ENCODE measurements around the gene EXOC2. TPM values are rescaled to one million over a fixed set of nuclear protein-coding genes. Genes with fewer than 3 reads are reported as not detected.
A peak's percentile ranks its signal among the peaks of the same experiment; 100 is the strongest.

Gene EXOC2
- total RNA-seq, 1 donor from 2014 or later, result 13.3 TPM

DNA sequence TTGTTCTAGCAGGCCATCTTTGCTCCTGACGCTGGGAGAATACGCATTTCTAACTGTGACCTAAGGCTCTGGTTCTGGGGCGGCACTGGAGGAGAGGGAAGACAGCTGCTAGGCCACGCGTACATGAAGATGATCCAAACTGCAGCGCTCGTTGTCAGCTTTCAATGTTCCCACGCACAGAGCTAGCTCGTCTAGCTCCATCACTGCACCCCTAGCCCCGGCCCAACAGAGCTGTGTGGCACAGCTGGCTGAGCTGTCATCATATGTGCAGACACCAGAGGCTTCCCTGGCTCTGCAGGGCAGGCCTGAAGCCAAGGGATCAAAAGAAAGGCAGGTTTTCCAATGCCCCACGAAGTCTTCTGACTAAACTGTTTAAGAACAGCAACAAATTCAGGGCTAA, 176.7 kb downstream of the EXOC2 start:
- no peak for ATAC-seq
- DNase-seq (ENCODE audit: missing footprints), result no peak
- intact Hi-C loops (cut with DNase I), result no loop called here

DNA sequence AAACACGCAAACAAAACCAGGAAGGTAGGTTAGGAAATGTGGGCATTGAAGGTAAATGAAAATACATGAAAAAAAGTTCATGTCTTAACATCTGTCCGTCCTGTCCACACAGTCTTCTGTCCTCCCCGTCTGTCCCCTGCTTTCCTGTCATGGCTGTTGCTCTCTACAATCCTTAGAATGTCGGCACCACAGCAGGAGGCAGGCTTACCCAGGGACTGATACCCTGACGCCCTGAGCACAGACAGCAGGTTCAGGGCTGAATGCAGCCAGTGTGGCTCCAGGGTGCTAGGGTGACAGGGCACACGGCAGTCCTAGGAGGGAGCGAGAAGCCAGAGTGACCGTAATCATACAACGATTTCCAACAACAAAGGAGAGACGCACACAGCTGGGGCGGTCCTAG, 177.7 kb downstream of the EXOC2 start:
- no peak for ATAC-seq
- intact Hi-C loops (cut with DNase I), result no loop called here
- DNase-seq (ENCODE audit: missing footprints), result no peak

- ATAC-seq (no peak), DNase-seq (ENCODE audit: missing footprints) (no peak)
- intact Hi-C loops (cut with DNase I), result no loop called here
These were observed 178.5 kb downstream of the EXOC2 start for GRCh38 chr6:514396-514978.

- no peak for DNase-seq (ENCODE audit: missing footprints)
- intact Hi-C loops (cut with DNase I), result no loop called here
- no peak for ATAC-seq
These were observed 179.0 kb downstream of the EXOC2 start for GRCh38 chr6:513961-514360.

DNA sequence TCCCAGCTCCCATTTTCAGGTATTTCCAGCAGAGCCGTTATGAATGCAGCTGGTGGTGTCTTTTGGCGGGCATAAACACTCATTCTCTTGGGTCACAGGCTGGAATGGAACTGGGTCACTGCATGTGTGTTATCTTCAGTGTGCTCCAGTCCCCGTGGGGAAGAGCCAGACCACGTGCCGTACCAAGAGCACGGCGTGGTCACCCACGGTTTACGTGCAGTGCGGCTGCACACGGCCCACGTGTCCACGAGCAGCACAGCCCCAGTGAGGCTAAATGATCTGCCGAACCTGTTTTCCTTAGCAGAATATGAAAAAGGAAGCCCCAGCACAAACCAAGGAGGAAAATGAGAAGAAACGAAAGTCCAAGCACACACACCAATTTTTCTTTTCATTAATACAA, 179.9 kb downstream of the EXOC2 start:
- no peak for DNase-seq (ENCODE audit: missing footprints)
- intact Hi-C loops (cut with DNase I), result no loop called here
- no peak for ATAC-seq

DNA sequence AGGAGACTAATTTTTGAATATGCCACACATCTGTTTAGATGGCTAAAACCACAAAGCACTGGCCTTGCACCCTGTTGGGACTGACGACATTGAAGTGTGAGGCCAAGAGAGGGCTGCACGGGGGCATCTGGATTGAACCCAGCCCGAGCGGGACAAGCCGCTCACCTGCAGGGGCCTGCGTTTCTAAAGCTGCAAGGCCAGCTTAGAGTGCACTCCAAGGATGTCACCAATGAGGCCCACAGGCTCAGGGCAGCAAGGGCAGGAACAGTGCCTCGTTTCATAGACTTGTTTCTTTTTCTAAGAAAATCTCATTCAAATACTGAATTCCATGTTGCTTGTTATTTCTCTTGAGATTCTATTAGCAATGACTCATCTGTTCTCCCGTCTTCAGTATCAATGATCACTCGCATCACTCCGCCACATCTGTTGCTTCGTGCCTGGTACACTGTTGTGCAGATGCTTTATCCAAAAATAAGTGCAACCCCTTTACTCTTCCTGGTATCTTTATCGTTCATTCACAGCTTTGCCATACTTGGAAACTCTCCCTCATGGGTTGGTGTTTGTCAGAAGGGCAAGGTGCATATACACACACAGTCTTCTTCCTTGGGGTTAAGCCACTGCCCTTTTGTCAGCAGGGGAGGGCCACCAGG, 181.3 kb downstream of the EXOC2 start:
- intact Hi-C loops (cut with DNase I), result no loop called here
- ATAC-seq (no peak), DNase-seq (ENCODE audit: missing footprints) (no peak)

DNA sequence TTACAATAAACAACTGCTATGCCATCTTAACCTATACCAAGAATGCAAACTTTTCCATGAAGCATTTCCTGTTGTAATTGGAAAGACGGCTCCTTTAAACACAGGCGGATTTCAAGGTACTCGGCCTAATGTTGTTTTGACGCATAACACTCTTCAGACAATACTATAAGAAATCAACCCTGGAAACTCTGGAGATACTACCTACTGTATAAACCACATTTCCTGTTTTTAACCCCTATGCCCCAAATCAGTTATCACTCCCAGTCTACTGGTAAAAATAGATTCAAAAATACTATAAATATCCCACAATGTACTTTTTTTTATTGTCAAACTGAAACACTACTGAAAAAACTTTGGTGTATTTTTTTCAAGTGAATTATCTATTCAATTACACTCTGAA, 183.3 kb downstream of the EXOC2 start:
- intact Hi-C loops (cut with DNase I), result no loop called here
- ATAC-seq (no peak), DNase-seq (ENCODE audit: missing footprints) (no peak)

- DNase-seq (ENCODE audit: missing footprints) (no peak), ATAC-seq (no peak)
- intact Hi-C loops (cut with DNase I), result no loop called here
These were observed 184.3 kb downstream of the EXOC2 start for GRCh38 chr6:508614-509013.

- DNase-seq (ENCODE audit: missing footprints) (no peak), ATAC-seq (no peak)
- intact Hi-C loops (cut with DNase I), result no loop called here
These were observed 184.9 kb downstream of the EXOC2 start for GRCh38 chr6:508006-508405.

DNA sequence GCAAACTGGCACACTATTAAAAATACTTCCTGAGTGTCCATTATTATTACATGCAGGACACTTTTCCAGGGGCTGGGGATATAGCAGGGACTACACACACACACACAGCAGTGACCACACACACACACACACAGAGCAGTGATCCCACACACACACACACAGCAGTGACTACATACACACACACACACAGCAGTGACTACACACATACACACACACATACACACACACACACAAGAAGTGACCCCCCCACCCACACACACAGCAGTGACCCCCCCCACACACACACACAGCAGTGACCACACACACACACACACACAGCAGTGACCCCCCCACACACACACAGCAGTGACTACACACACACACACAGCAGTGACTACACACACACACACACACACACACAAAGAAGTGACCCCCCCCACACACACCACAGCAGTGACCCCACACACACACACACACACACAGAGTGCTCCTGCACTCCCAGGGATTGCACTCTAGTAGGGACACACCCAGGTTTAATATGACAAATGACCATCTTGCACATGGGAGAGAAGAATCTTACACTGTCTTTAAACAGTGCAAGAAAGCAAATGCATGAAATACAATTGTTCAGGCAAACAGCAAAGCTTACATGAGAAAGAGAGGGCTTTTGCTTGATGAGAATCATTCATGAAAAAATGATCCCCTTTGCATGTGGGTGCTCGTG, 185.9 kb downstream of the EXOC2 start:
- DNase-seq (ENCODE audit: missing footprints) (no peak), ATAC-seq (no peak)
- intact Hi-C loops (cut with DNase I), result no loop called here

- DNase-seq (ENCODE audit: missing footprints), result no peak
- intact Hi-C loops (cut with DNase I), result no loop called here
- no peak for ATAC-seq
These were observed 186.4 kb downstream of the EXOC2 start for GRCh38 chr6:506508-506907.

GRCh38 chr6:505374-505773, 187.6 kb downstream of the EXOC2 start:
- DNase-seq (ENCODE audit: missing footprints), result no peak
- ATAC-seq, result no peak

DNA sequence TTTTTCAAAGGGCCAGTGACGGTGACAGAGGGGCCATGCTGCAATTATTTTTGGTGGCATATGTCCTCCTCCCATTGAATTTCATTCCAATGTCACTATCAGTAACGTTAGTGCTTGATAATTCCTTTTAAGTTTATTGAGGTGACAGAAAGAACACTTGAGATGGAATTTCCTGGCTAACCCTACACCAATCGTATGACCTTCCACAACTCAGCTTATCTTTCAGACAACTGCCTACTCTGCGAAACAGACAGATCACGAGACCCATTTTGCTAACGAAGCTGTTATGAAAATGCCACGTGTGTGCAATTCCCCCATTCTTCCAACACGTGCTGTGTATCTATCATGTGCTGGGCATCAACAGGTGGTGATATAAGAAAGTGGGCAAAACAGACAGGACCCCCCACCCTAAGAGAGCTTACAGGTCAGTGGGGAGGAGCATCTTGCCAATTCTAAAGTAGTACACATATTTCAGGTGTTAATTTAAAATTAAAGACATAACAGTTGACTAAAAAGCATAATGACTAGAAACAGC, 188.4 kb downstream of the EXOC2 start:
- peak; percentile 54 for ATAC-seq
- intact Hi-C loops (cut with DNase I), result no loop called here
- no peak for DNase-seq (ENCODE audit: missing footprints)

More at GRCh38 chr6:505374-505773, 187.6 kb downstream of the EXOC2 start:
- intact Hi-C loops (cut with DNase I), result no loop called here

DNA sequence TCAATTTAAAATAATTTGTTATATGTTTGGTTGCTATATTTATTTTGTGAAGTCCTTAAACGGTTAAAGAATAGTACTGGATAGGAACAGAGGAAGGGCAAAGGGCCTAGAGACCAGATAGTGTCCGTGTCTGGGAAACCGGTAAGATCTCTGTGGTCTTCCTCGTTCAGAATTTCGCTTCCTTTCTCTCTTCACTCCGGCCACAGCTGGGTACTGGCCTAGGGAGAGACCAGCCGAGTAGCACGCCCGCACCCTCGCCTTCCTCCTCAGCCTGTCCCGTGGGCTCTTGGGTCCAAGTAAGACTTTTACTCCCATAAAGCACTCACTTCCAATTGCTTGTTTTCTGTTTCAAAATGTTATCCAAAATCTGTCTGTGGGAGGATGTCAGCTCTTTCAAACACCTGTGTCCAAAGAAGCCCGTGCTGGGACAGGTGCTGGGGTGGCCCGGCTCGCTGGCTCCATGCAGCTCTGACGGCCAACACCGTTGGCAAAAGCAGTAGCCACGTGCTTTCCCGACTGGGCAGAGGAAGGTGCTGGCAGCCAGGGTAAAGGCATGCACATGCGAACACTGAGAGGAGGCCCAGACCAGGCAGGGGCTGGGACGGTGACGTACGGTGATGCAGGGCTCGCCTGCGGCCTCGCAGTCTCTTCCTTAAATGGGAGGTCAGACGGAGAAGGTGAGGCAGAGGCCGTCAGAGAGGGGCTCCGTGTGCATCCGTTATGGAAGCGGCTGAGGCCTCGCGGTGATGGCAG, 189.2 kb downstream of the EXOC2 start:
- intact Hi-C loops (cut with DNase I), result no loop called here
- DNase-seq (ENCODE audit: missing footprints) (no peak), ATAC-seq (peak; percentile 74)

DNA sequence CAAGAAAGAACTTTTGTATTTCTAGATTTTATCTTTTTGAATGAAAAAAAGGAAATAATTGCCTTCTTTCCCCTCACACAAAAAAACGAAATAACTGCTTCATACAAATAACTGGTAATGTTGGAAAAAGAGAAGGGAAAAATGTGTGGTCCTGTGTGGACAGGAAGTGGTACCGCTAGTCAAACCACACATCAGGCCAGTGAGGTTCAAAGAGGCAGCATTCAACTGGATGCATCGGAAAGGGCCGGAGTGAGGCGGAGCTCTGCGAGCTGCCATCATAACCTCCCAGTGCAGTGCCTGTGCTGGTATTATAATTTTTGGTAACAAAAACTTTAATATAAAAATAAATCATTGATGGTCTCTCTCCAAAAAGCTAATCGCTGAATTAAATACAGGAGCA, 190.2 kb downstream of the EXOC2 start:
- DNase-seq (ENCODE audit: missing footprints) (no peak), ATAC-seq (no peak)
- intact Hi-C loops (cut with DNase I), result no loop called here

DNA sequence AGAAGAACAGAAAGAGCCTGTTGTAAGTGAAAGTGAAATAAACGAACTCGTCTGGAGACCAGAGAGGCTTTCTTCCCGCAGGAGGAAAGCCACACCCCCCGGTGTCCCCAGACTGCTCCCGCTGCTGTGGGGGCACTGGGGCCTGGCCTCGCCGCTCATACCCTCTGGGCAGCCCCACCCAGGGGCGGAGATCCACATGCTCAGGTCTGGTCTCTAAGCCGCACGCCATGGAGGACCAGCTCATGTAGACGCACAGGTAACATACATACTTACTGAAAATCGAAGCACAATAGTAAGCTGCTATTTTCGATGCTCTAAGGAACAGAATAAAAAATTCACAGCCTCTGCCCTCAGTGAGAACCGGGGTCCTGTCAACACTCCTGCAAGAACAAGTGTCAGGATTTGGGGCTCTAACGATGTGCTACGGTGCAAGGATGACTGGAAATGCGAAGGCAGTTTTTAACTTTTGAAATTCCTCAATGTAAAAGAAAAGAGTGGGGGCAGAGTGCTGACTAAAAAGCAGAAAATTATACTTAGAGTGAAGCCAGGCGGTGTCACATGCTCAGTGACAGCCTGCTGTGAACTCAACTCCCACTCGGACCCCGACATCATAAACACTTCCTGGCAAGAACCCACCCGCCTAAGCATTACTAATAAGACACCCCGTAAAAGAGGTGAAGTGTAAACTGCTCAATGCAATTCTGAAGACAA, 190.9 kb downstream of the EXOC2 start:
- ATAC-seq (no peak), DNase-seq (ENCODE audit: missing footprints) (no peak)
- intact Hi-C loops (cut with DNase I), result no loop called here

- DNase-seq (ENCODE audit: missing footprints) (no peak), ATAC-seq (no peak)
- intact Hi-C loops (cut with DNase I), result no loop called here
These were observed 193.3 kb downstream of the EXOC2 start for GRCh38 chr6:499617-500016.

GRCh38 chr6:498795-499231, 194.1 kb downstream of the EXOC2 start:
- ATAC-seq (no peak), DNase-seq (ENCODE audit: missing footprints) (no peak)
- intact Hi-C loops (cut with DNase I), result no loop called here

DNA sequence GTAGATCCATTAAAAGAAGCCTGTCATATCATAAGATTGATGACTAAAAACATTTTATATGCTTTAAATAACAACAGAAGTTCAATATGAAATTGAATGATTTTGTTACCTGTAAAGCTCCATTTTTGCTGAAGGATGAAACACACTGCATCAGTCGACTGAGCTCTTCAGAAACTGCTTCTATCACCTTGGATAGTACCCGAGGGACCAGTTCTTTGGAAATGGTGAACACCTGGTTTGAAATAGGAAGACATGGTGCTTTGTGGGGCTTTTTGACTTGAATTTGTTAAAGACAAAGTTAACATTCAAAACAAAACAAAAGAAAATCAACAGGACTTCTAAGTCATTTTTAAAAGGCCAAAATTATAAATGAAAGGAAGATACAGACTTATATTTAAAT, 195.7 kb downstream of the EXOC2 start:
- no peak for ATAC-seq
- intact Hi-C loops (cut with DNase I), result no loop called here

More for the DNA sequence above, 195.7 kb downstream of the EXOC2 start:
- no peak for DNase-seq (ENCODE audit: missing footprints)

All from Right ventricle myocardium inferior (tissue), 1 donor.